ENCODE data around the gene TMEM9.

Gene TMEM9

DNA sequence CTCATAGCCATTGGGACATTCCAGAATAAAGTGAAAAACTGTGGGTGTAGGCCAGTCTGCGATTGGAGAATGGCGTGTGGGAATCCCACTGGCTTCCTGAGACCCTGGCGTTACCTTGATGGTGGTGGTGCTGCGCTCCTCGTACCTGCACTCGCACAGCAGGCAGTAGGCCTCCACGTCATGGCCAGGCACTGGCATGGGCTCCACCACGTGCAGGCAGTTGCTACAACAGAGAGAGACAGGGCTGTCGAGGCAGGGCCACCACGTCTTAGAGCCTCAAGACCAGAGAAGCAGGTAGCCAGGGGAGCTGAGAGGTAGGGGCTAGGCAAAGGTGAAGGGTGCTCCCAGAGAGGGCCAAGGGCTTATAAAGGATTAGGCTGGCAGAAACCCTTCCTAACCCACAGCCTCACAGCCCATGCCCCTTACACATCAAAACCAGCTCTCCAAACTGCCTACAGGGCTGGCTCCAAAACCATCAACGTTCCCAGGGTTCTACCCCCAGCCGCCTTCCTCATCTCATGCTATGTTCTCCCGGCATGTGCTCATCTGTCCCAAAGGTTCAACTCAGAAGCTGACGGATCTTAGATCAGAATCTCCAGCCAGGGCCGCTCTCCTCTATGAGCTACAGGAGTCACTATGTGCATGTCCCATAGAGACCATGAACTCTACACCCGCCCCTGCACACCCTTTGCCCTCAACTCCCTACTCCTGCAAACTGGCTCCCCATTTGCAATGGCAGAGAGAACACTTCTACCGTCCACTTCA, 7.5 kb downstream of the TMEM9 start:
- H3K4me1 ChIP-seq (ENCODE audit: low read length), result peaks cover under 1% of the 10 kb centered on the region; the same call in 1 of the 2 replicates
- no peak overlapping the region for H3K4me2 ChIP-seq (ENCODE audit: low read length)
- H2AFZ ChIP-seq (ENCODE audit: low read depth, low read length), result no peak overlapping the region
- TF ChIP-seq, protein P1, sequence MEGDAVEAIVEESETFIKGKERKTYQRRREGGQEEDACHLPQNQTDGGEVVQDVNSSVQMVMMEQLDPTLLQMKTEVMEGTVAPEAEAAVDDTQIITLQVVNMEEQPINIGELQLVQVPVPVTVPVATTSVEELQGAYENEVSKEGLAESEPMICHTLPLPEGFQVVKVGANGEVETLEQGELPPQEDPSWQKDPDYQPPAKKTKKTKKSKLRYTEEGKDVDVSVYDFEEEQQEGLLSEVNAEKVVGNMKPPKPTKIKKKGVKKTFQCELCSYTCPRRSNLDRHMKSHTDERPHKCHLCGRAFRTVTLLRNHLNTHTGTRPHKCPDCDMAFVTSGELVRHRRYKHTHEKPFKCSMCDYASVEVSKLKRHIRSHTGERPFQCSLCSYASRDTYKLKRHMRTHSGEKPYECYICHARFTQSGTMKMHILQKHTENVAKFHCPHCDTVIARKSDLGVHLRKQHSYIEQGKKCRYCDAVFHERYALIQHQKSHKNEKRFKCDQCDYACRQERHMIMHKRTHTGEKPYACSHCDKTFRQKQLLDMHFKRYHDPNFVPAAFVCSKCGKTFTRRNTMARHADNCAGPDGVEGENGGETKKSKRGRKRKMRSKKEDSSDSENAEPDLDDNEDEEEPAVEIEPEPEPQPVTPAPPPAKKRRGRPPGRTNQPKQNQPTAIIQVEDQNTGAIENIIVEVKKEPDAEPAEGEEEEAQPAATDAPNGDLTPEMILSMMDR (IDR thresholded peaks at IDR 0.05; ENCODE audit: low read depth, low read length), result no peak
- TF ChIP-seq EZH2phosphoT487 (IDR thresholded peaks at IDR 0.05; ENCODE audit: low read depth), result no peak
- H3K36me3 ChIP-seq (replicated peaks; ENCODE audit: low read depth, low read length), result peaks cover 71% of the 10 kb centered on the region
- no peaks in the 10 kb centered on the region for H3K79me2 ChIP-seq (ENCODE audit: low read length)
- H3K9ac ChIP-seq (ENCODE audit: low read length), result no peak overlapping the region
- H4K20me1 ChIP-seq (ENCODE audit: insufficient read depth, low read length), result peaks cover 10% of the 10 kb centered on the region; the same call in 1 of the 2 replicates
- no peak overlapping the region for H3K4me3 ChIP-seq (ENCODE audit: low read length)
- H3K27me3 ChIP-seq (ENCODE audit: low read depth, low read length), result no peaks in the 10 kb centered on the region
- H3K27ac ChIP-seq (ENCODE audit: low read length), result no peak overlapping the region
- H3K9me3 ChIP-seq (ENCODE audit: insufficient read depth, low read length), result no peaks in the 10 kb centered on the region

DNA sequence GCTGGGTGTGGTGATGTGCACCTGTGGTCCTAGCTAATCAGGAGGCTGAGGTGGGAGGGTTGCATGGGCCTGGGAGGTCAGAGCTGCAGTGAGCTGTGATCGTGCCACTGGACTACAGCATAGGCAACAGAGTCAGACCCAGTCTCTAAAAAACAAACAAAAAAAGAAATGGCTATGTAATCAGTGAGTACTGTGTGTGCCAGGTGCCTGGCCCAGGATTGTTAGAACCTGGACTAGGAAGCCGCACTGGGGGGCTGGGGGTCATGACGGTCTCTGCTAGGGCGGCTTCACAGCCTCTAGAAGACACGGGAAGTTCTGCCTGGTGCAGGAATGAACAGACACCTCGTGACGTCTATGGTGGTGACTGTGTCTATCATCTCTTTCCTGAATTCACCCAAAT, 8.5 kb downstream of the TMEM9 start:
- H3K4me2 ChIP-seq (ENCODE audit: low read length), result no peak overlapping the region
- no peak overlapping the region for H3K9ac ChIP-seq (ENCODE audit: low read length)
- no peaks in the 10 kb centered on the region for H3K4me1 ChIP-seq (ENCODE audit: low read length)
- no peak overlapping the region for H2AFZ ChIP-seq (ENCODE audit: low read depth, low read length)
- peaks cover 71% of the 10 kb centered on the region for H3K36me3 ChIP-seq (replicated peaks; ENCODE audit: low read depth, low read length)
- no peaks in the 10 kb centered on the region for H3K27me3 ChIP-seq (ENCODE audit: low read depth, low read length)
- peaks cover 12% of the 10 kb centered on the region; the same call in 1 of the 2 replicates for H4K20me1 ChIP-seq (ENCODE audit: insufficient read depth, low read length)
- TF ChIP-seq, protein P1 (IDR thresholded peaks at IDR 0.05; ENCODE audit: low read depth, low read length), result no peak
- TF ChIP-seq EZH2phosphoT487 (IDR thresholded peaks at IDR 0.05; ENCODE audit: low read depth), result no peak
- no peaks in the 10 kb centered on the region for H3K9me3 ChIP-seq (ENCODE audit: insufficient read depth, low read length)
- H3K4me3 ChIP-seq (ENCODE audit: low read length), result no peak overlapping the region
- no peak overlapping the region for H3K27ac ChIP-seq (ENCODE audit: low read length)
- no peaks in the 10 kb centered on the region for H3K79me2 ChIP-seq (ENCODE audit: low read length)

DNA sequence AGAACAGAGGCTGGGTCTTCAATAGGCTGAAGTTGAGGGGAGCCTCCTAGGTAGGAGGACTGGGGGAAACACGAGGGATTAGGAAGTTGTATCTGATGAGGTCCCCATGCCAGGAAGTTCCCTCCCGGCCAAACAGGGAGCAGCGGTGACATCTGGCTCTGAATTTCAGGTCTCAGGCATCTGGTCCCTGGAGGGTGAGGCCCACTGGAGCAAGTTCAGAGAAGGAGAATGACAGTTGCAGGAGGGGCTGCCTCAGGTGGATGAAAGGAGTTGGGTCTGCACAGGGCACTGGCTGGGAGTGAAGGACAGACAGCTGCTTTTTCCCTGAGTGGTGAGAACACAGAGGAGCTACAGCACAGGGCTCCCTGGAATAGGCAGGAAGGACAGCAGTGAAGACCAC, 9.1 kb downstream of the TMEM9 start:
- Histone ChIP-seq H3K9ac (ENCODE audit: low read length) (no peak overlapping the region), H2AFZ (ENCODE audit: low read depth, low read length) (no peak overlapping the region), H4K20me1 (ENCODE audit: insufficient read depth, low read length) (peaks cover 14% of the 10 kb centered on the region; the same call in 1 of the 2 replicates), H3K27ac (ENCODE audit: low read length) (no peak overlapping the region), H3K27me3 (ENCODE audit: low read depth, low read length) (no peaks in the 10 kb centered on the region), H3K36me3 (replicated peaks; ENCODE audit: low read depth, low read length) (peaks cover 70% of the 10 kb centered on the region), H3K4me3 (ENCODE audit: low read length) (no peak overlapping the region), H3K79me2 (ENCODE audit: low read length) (no peaks in the 10 kb centered on the region), H3K9me3 (ENCODE audit: insufficient read depth, low read length) (no peaks in the 10 kb centered on the region), H3K4me2 (ENCODE audit: low read length) (no peak overlapping the region), H3K4me1 (ENCODE audit: low read length) (no peaks in the 10 kb centered on the region)
- TF ChIP-seq, protein P1 (IDR thresholded peaks at IDR 0.05; ENCODE audit: low read depth, low read length), result no peak
- TF ChIP-seq EZH2phosphoT487 (IDR thresholded peaks at IDR 0.05; ENCODE audit: low read depth), result no peak

DNA sequence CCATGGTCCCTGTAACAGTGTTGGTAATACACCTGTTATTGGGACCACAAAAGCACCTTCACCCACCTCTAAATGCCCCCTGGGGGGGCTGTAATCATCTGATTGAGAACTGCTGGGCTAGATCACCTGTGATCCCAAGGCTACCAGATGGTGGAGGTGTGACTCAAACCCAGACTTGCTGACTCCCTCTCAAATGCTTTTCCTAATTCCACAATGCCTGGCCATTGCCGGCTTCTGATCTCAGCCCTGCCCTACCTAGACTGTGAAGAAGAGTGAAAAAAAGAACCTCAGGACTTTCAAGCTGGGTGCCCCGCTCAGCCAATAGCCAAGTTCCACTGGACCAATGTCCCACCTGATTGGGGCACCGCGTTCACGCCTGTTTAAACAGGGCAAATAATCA, 9.6 kb downstream of the TMEM9 start:
- Histone ChIP-seq H3K27me3 (ENCODE audit: low read depth, low read length) (no peaks in the 10 kb centered on the region), H3K27ac (ENCODE audit: low read length) (no peak overlapping the region), H3K4me2 (ENCODE audit: low read length) (no peak overlapping the region), H4K20me1 (ENCODE audit: insufficient read depth, low read length) (peaks cover 14% of the 10 kb centered on the region; the same call in 1 of the 2 replicates), H3K9ac (ENCODE audit: low read length) (no peak overlapping the region), H2AFZ (ENCODE audit: low read depth, low read length) (no peak overlapping the region), H3K4me3 (ENCODE audit: low read length) (no peak overlapping the region), H3K79me2 (ENCODE audit: low read length) (no peaks in the 10 kb centered on the region), H3K36me3 (replicated peaks; ENCODE audit: low read depth, low read length) (peaks cover 71% of the 10 kb centered on the region), H3K4me1 (ENCODE audit: low read length) (no peaks in the 10 kb centered on the region), H3K9me3 (ENCODE audit: insufficient read depth, low read length) (no peaks in the 10 kb centered on the region)
- no peak for TF ChIP-seq EZH2phosphoT487 (IDR thresholded peaks at IDR 0.05; ENCODE audit: low read depth)
- TF ChIP-seq, protein P1 (IDR thresholded peaks at IDR 0.05; ENCODE audit: low read depth, low read length), result no peak
